GM12801 (cell line): ENCODE measurements around the gene SYT9.

Experiments used
- CTCF ChIP-seq: IDR thresholded peaks from one replicate; pipeline ENCODE4 v1.5.1; 2011; ENCODE audit warnings: control low read depth; ENCODE audit not compliant: insufficient read length; ENCODE audit errors: extremely low read depth

SYT9 gene

GRCh38 chr11:7311903-7312302, 60.2 kb downstream of the SYT9 start:
- no peak for TF ChIP-seq CTCF

- no peak for TF ChIP-seq CTCF
These were observed 63.3 kb downstream of the SYT9 start for GRCh38 chr11:7314811-7315604.

- TF ChIP-seq CTCF = no peak
These were observed 67.8 kb downstream of the SYT9 start for GRCh38 chr11:7319501-7319900.

- TF ChIP-seq CTCF = no peak
These were observed 68.6 kb downstream of the SYT9 start for GRCh38 chr11:7320306-7320705.

- no peak for TF ChIP-seq CTCF
These were observed 70.1 kb downstream of the SYT9 start for GRCh38 chr11:7321473-7322450.

GRCh38 chr11:7332451-7332850, 80.7 kb downstream of the SYT9 start:
- TF ChIP-seq CTCF = no peak

GRCh38 chr11:7332962-7333361, 81.3 kb downstream of the SYT9 start:
- TF ChIP-seq CTCF = no peak
